Stimulated activated CD4-positive, alpha-beta T cell treated with anti-CD3 and anti-CD28 coated beads, Interleukin-1b, Interleukin-23, amount 100 ng/mL, for 48 hours (primary cell): ENCODE data around the gene COMMD7.
A peak's percentile ranks its signal among the peaks of the same experiment; 100 is the strongest.
"Not testable (repeated sequence)": the region's sequence is repeated elsewhere in the genome, so short reads cannot be mapped to it uniquely, and the experiment has no call there.

Experiments used
- DNase-seq: peaks from one replicate; pipeline ENCODE4 v3.0.0-alpha.2; 2020

COMMD7 gene

DNA sequence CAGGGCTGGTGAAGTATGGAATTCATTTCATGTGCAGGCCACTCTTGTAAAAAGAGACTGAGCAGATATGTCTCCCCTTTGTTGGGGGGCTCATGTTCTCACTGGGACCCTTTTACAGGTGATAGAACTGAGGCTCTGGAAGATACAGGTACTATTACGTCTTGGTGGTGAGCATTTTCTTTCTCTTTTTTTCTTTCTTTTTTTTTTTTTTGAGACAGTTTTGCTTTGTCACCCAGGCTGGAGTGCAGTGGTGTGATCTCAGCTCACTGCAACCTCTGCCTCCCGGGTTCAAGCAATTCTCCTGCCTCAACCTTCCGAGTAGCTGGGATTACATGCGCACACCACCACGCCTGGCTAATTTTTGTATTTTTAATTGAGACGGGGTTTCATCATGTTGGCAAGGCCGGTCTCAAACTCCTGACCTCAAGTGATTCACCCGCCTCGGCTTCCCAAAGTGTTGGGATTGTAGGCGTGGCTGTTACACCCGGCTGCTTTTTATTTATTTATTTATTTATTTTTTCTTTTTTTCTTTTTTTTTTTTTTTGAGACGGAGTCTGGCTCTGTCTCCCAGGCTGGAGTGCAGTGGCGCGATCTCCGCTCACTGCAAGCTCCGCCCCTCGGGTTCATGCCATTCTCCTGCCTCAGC is 22.1 kb upstream of the COMMD7 start:
- DNase-seq: not testable (repeated sequence)

DNA sequence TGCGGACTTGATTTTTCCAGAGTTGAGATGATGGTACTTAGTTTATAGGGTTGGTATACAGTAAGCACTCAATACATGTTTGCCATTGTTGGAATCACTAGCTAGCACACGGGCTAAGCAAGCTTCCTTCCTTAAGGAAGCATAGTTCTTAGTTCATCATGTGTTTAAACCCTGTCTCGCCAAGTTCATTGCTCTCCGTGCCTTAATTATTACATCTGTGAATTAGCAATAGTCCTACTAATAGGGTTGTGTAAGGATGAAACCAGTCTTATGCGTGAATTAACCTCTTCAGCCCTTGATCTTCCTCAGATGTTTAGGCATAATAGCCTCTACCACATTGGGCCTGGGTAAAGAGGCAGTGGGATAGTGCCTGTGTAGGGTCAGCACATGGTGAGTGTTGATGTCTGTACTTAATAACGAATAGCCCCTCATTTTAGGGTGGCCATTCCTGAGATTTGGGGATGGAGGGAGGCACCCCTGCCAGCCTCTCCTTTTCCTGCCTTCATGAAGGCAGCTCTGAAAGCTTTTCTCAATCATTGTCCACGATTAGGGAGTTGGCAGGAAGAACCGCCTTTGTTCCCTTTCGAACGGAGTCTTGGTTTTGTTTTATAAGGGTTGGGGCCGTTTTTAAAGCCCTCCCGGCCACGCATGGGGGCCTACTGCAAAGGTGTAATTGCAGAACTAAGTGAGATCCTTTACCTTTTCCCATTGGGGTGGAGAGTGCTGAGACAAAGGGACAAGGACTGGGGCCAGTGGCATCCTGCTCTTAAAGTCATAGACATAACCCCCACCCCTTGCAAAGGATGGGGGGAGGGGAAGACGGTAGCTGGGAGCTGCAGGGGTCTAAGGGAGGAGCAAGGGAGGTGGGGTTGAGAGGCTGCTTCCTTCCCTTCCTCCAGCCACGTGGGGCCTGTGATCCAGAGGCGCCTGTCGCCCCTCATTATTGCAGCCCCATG is 21.0 kb upstream of the COMMD7 start:
- no peak for DNase-seq

DNA sequence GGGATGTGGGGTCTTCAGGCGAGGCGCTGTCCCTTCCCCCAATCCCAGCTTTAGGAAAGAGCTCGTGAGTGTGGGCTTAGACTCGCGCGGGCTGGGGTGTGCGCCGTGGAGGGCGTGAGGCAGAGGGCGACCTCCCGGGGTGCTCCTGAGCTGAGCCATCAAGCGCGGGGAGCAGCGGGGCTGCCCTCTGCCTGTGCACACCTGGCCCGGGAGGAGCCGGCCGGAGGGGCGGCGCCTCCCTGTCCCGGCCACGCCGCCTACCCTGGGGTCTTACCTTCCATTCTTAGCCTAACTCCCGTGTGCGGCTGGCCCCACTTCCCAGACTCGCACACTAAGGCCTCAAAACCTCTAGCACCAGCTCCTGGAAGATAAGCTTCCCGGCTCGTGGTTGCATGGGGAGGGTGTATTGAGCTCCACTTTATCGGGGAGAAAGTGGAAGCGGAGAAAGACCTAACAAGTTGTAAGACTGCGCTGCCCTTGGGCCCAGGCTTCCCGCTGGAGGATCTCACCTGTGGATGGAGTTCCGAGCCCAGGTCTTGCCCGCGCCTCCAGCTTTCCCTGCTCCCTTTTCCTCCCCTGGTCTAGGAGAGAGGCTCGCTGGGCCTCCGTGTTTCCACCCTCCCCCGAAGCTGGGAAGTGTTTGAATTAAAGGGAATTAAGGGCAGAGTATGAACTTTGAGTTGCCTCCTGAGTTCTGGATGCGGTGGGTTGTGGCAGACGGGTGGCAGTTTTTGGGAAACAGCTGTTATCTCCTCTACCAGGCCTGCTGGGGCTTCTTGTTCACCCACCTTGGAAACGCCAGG is 20.1 kb upstream of the COMMD7 start:
- DNase-seq: no peak

DNA sequence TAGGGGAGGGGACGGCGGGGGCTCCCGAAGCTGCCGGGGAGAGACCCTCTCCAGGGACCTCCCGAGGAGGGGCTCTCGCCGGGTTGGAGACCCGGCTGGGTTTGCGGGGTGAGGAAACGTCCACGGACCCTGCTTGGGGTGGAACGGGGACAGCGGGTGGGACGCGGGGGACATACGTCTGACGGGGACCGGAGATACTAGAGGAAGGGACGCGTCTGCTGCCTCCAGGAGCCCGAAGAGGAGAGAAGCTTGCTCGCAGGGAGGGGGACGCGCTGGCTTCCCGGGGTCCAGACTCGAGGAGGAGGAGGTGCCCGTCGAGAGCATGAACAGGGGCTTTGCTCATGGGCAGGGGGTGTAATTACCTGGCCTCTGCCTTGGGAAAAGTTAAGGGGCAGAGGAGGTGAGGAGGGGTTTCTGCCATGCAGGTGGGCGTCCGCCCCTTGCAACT is 19.5 kb upstream of the COMMD7 start:
- no peak for DNase-seq

DNA sequence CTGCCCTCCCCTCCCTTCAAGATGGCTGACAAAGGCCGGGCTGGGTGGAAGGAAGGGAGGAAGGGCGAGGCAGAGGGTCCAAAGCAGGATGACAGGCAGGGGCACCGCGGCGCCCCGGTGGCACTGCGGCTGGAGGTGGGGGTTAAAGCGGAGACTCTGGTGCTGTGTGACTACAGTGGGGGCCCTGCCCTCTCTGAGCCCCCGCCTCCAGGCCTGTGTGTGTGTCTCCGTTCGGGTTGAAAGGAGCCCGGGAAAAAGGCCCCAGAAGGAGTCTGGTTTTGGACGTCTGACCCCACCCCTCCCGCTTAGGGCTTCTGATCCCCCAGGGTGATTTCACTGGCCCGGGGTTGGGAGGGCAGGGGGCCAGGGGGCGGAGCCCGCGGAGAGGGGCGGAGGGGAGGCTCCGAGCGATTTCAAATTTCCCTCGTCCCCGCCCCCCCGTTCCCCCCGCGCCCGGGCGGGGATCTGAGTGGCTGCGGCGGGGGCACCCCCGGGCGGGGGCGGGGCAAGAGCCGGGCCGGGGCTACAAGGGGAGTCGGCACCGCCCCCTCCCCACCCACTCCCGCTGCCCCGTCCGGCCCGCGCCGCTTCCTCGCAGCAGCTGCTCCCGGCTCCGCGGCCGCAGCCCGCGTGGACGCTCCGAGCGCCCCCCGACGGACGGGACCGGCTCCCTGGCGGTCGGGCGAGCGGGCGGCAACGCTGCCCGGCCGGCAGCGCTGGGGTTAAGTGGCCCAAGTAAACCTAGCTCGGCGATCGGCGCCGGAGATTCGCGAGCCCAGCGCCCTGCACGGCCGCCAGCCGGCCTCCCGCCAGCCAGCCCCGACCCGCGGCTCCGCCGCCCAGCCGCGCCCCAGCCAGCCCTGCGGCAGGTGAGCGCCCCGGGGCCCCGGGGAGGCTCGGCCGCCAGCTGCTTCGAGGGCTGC is 18.8 kb upstream of the COMMD7 start, which contains the start of gene DNMT3B:
Gene DNMT3B, plus strand, starts transcription at position 555 of the 923 bp plus-strand sequence. CDS start 17,939 bp downstream, outside the sequence.
- DNase-seq: peak; percentile 59

DNA sequence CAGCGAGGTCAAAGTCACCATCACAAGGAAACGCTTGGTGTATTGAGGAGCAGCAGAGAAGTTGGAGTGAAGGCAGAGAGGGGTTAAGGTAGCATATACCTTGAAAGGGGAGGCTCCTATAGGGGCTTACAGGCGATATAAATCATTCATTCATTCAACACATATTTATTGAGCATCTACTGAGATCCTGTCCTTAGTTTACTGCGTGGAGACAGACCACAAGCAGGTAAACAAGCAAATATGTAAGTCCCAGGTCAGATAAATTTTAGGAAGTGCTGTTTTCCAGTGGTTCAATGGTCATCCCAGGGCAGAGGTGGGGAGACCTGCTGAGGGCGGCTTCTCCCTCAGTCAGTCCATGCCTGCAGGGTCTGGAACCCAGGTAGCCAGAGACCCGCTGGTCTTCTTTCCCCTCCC is 18.2 kb upstream of the COMMD7 start:
- no peak for DNase-seq

DNA sequence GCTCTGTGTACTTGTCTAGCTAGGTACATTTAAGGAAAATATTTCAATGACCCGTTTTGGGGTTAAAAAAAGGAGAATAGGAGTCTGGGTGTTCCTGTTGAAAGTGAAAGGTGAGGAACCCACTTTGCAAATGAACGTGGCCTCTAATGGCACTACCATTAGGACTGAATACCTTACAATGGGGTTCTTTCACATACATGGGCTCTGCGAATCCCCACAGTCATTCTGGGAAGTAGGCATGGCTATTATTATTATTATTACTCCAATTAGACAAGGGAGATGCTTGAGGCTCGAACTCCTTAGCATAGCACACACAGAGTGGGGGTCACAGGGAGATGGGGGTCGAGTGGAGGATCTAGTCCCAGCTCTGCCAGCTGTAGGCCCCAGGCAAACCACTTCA is 12.9 kb upstream of the COMMD7 start:
- no peak for DNase-seq

DNA sequence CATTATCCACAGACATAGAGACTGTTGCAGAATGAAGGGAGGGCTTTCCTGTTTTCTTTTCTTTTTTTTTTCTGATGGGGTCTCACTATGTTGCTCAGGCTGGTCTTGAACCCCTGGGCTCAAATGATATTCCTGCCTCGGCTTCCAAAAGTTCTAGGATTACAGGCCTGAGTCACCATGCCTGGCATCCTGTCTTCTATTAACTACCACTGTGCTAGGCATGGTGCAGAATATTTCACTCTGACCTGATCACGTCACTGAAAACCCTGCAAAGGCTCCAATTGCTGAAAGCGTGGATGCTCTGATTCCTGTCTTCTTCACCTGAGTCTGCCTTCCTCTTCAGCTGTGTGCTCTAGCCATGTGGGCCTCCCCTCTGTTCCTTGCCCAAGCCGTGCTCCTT is 10.5 kb upstream of the COMMD7 start:
- no peak for DNase-seq

DNA sequence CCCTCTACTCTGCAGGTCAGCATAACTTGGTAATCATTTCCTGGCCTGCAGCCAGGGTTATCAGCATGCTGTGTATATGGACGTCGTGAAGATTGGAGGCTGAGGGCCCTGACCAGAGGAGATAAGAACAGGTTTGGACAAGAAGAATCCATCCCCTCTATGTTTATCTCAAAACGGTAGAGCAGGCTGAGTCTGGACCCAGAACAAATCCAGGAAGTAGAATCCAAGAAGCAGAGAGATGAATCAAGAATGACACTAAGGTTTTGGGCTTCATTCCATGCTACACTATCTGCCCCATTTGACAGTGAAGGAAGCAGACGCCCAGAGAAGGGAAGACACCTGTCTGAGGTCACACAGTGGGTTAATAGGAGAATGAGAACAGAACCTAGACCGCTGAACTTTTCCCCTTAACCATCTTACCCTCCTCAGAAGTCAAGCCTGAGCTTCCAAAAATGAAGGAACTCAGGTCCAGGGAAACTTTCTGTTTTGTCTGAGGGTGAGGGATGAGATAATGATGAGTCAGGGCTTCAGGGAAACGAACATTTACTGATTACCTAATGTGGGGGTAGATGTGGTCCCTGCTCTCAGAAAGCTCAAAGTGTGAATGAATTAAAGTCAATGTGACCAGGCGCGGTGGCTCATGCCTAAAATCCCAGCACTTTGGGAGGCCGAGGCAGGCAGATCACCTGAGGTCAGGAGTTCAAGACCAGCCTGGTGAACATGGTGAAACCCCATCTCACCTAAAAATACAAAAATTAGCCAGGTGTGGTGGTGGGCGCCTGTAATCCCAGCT is 9.4 kb upstream of the COMMD7 start:
- DNase-seq: no peak

DNA sequence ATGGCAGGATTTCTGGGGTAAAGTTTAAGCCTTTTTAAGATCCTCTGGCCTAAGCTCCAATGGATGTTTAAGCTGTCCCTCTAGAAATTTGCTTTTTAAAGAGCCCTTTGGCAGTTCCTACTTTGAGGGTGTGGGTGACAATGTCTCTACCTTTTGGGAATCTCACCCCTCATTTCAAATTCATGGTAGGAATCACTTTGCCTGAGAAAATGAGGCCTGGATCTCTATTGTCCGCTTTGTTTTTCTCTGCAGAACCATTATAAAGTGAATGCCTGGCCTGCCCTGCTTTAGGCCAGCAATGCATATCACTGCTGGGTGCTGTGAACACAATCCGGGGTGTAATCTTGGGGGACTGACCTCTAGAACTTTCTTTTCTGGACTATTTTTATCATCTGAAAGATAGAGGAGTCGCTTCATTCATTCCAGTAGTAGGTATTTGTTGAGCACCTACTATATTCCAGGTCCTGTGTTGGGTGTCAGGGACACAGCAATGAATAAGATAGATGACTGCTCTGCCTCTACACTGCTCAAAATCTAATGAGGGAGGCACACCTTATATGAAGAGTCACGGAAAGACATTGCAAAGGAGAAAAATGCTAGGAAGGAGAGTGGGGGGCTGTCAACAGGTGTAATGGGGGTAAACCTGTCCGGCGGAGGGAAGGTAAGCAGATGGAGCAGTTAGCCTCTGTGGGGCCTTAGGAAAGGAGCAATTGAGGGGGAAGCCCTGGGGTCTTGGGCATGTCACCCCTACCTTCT is 8.6 kb upstream of the COMMD7 start:
- no peak for DNase-seq

DNA sequence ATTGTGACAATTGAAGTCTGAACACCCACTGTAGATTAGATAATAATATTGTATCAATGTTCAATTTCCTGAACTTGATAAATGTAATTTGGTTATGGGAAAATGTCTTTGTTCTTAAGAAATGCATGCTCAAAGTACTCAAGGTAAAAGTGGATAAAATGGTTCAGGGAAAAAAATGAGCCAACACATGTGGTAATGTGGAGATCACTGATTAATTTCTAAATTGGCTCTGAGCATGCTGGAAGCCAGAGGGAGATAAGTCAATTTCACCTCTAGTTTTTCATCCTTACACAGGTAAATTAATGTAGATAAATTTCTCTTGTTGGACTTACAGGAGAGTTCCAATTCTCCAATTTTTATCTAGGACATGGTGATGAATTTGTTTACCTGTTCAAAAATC is 8.0 kb upstream of the COMMD7 start:
- no peak for DNase-seq

DNA sequence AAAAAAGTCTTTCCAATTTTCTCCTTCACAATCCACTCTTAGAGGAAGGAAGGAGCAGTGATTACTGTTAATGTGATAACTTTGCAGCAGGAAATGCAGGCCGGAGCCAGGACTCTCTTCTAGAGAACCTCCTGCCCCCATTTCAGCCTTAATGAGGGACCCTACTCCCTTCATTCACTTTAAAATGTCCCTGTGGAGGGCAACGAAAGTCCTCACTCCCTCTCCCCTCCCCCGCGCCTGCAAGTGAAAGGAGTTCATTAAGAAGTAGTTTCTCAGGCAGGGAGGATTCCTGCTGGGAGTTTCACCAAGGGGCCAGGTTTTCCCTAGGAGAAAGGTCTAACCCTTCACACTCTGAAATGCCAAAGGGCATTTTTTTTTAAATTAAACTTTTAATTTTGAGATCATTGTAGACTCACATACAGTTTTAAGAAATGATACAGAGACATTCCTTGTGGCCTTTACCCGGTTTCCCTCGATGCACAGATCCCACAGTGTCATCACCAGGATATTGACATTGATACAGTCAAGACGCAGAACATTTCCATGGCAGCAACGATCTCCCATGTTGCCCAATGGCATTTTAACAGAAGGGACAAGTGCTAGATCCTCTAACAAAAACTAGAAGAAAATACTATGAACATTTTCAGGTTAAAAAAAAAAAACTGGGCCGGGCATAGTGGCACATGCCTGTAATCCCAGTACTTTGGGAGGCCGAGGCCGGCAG is 6.8 kb upstream of the COMMD7 start:
- DNase-seq: no peak

DNA sequence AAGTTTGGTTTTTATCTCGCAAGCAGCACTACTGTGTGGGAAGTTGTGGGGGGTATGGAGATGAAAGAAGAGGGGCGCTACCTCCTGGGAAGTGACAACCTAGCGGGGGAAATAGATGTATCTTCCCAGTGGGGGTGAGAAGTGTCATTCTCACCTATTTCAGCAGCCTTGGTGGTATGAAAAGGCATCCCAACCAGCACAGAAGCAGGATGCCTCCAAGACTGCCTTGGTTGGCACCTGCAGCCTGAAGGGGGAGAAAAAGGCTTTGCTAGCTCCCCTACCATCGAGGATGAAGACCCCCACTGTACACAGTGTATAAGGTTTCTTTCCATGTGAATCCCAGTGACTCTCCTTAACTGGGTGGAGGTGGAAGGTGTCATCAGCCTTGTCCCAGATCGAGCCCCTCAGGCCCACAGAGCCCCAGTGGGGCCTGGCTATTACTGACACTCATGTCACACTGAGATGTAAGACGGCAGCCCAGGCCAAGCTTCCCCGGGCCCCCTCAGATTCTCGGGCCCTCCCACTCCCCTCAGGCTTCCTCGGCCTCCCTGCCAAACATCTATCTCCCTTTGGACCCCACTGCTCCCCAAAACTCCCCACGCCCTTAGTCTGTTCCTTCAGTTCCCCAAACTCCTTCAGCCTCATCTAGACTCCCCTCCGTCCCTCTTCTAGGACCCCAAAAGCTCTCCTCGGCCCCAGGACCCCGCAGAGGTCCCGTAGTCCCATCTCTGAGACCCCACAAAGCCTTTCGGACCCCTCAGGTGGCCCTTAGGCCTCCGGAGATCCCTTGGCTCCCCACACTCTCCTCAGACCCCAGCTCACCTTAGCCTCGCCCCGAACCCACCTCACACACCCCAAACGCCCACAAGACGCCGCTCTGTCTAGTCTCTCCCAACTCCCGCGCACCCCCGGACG is 688 bp downstream of the COMMD7 start:
- peak; percentile 8 for DNase-seq

DNA sequence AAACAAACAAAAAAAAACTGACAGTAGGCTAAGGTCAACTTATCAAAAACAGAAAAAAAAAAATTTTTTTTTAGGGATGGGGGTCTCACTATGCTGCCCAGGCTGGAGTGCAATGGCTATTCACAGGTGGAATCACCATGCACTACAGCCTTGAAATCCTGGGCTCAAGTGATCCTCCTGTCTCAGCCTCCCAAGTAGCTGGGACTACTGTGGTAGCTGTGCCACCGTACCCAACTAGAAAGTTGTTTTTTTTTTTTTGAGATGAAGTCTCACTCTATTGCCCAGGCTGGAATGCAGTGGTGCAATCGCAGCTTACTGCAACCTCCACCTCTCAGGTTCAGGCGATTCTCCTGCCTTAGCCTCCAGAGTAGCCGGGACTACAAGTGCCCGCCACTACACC is 2.1 kb downstream of the COMMD7 start:
- no peak for DNase-seq

DNA sequence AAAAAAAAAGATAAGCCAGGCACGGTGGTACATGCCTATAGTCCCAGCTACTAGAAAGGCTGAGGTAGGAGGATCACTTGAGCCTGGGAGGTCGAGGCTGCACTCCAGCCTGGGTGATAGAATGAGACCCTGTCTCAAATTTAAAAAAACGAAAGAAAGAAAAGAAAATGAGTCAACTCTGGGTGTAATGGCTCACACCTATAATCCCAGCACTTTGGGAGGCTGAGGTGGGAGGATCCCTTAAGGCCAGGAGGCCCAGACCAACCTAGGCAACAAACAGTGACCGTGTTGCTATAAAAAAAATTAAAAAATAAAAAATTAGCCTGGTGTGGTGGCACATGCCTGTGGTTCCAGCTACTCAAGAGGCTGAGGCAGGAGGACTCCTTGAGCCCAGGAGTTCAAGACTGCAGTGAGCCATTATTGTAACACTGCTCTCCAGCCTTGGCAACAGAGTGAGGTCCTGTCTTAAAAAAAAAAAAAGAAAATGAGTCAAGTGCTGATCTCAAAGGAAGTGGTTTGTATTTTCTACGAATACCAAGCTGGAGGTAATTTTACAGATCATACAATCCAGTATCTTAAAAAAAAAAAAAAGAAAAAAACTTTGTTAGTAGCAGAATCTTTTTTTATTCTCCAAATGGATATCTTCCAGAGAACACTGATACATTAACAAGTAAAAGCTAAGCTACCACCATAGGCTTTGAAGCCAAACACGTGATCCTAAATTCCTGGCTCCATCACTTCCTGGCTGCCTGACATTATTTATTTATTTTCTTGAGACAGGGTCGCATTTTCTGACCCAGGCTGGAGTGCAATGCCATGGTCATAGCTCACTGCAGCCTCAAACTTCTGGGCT is 5.7 kb downstream of the COMMD7 start:
- peak; percentile 26 for DNase-seq

DNA sequence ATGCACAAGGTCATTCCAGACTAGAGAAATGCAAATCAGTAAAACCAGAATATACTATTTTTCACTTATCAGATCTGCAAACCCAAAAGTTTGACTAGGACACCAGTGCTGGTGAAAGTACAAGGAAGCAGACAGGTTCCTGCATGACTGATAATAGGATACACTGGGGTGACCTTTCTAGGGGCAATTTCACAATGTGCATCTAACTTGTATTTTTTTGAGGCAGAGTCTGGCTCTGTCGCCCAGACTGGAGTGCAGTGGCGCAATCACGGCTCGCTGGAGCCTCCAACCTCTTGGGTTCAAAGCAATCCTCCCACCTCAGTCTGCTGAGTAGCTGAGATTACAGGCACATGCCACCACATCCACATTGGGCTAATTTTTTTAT is 11.4 kb downstream of the COMMD7 start:
- no peak for DNase-seq

DNA sequence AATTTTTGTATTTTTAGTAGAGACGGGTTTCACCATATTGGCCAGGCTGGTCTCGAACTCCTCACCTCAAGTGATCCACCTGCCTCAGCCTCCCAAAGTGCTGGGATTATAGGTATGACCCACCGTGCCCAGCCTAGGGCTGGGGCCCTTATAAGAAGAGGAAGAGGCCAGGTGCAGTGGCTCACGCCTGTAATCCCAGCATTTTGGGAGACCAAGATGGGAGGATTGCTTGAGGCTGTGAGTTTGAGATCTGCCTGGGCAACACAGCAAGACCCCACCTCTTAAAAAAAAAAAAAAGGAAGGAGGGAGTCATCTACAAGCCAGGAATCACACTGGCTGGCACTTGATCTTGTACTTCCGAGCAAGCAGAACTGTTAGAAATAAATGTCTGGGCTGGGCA is 13.9 kb downstream of the COMMD7 start:
- DNase-seq: not testable (repeated sequence)

DNA sequence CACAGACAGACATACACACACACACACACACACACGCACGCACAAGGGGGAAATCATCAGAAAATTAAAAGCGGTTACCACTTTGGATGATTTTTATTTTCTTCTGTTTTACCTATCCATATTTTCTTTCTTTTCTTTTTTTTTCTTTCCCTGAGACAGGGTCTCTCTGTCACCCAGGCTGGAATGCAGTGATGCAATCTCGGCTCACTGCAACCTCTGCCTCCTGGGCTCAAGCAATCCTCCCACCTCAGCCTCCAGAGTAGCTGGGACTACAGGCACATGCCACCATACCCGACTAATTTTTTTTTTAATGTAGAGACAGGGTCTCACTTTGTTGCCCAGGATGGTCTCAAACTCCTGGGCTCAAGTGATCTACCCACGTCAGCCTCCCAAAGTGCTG is 14.8 kb downstream of the COMMD7 start:
- DNase-seq: not testable (repeated sequence)
